B cell (primary cell): ENCODE results near the gene KIR2DL1. TPM values are rescaled to one million over a fixed set of nuclear protein-coding genes. Genes with fewer than 3 reads are reported as not detected.

Experiments used
- ATAC-seq: fragments of 200-7000 bp; cut with Tn5 transposase; one replicate; pipeline ENCODE4 v1.10.0; 2021; ENCODE audit warnings: low read depth, mild to moderate bottlenecking, moderate number of reproducible peaks, moderate library complexity
- CTCF ChIA-PET: fragments of 350-600 bp; sonication (Branson Sonifier 250); formaldehyde crosslinking; loops from one replicate; lab custom pipeline; 2021; ENCODE audit warnings: antibody characterized with exemption, inconsistent platforms; lab: Charles Lee
- POLR2A ChIA-PET: fragments of 350-600 bp; sonication (Branson Sonifier 250); formaldehyde crosslinking; loops from one replicate; lab custom pipeline; 2021; ENCODE audit warnings: antibody characterized with exemption; lab: Charles Lee
- DNase-seq: peaks from one replicate; pipeline ENCODE4 v3.0.0; 2013
- H2AFZ ChIP-seq: 2 replicates; pipeline ENCODE4 v1.6.1; 2012; ENCODE audit warnings: mild to moderate bottlenecking, low read depth, low read length; ENCODE audit not compliant: insufficient read depth, poor library complexity, severe bottlenecking
- H3K27ac ChIP-seq, 2 donors: 1 replicate in 1 of 2; 2 replicates in 1 of 2; pipeline ENCODE4 v1.5.1; 2012 to 2013; ENCODE audit warnings: low read length in 2 of 2, mild to moderate bottlenecking in 2 of 2, moderate library complexity in 1 of 2
- H3K27me3 ChIP-seq, 4 experiments: fragments of 200-600 bp in 1 of 4; sonication (generic) in 1 of 4; replicated peaks in 1 of 4; 1 replicate in 2 of 4; 2 replicates in 2 of 4; pipeline versions ENCODE4 v1.6.1 to v1.7.0; 2013 to 2016; ENCODE audit warnings: low read length in 3 of 4, mild to moderate bottlenecking in 2 of 4, mixed read lengths in 1 of 4, moderate library complexity in 1 of 4; ENCODE audit not compliant: insufficient read depth in 4 of 4, control insufficient read depth in 3 of 4; ENCODE audit errors: control extremely low read depth in 1 of 4
- H3K36me3 ChIP-seq, 2 experiments: replicated peaks in 1 of 2; 1 replicate in 1 of 2; 2 replicates in 1 of 2; pipeline versions ENCODE4 v1.6.1 to v1.7.1; 2013; ENCODE audit warnings: low read length in 1 of 2; ENCODE audit not compliant: insufficient read depth in 2 of 2, control insufficient read depth in 1 of 2; ENCODE audit errors: control extremely low read depth in 1 of 2, extremely low read depth in 1 of 2
- H3K4me1 ChIP-seq, 2 donors: fragments of 200-600 bp in 1 of 2; sonication (generic) in 1 of 2; 1 replicate in 1 of 2; 2 replicates in 1 of 2; pipeline versions ENCODE4 v1.5.1 to v1.6.1; 2013 to 2017; ENCODE audit warnings: low read length in 2 of 2; ENCODE audit not compliant: control insufficient read depth in 2 of 2, insufficient read depth in 2 of 2
- H3K4me2 ChIP-seq: replicated peaks from 2 replicates; pipeline ENCODE3; 2012; ENCODE audit warnings: mild to moderate bottlenecking, low read depth, low read length; ENCODE audit not compliant: poor library complexity, severe bottlenecking
- H3K4me3 ChIP-seq, 5 experiments: fragments of 200-600 bp in 1 of 5; sonication (generic) in 1 of 5; 1 replicate in 3 of 5; 2 replicates in 2 of 5; pipeline versions ENCODE4 v1.5.1 to v1.7.0; 2011 to 2016; ENCODE audit warnings: low read length in 4 of 5, mild to moderate bottlenecking in 4 of 5, low read depth in 2 of 5, control low read depth in 1 of 5, moderate library complexity in 1 of 5; ENCODE audit not compliant: insufficient read depth in 1 of 5; ENCODE audit errors: control extremely low read depth in 1 of 5, extremely low read depth in 1 of 5
- H3K79me2 ChIP-seq: fragments of 200-600 bp; sonication (generic); one replicate; pipeline ENCODE4 v1.6.0; 2016; ENCODE audit warnings: low read length; ENCODE audit not compliant: control insufficient read depth, insufficient read depth
- H3K9ac ChIP-seq: fragments of 200-600 bp; sonication (generic); 2 replicates; pipeline ENCODE4 v1.6.1; 2017; ENCODE audit warnings: mild to moderate bottlenecking, low read length, moderate library complexity
- H3K9me3 ChIP-seq, 3 donors: one replicate each; pipeline versions ENCODE4 v1.6.1 to v1.7.1; 2013; ENCODE audit warnings: low read length in 2 of 3; ENCODE audit not compliant: control insufficient read depth in 2 of 3, insufficient read depth in 1 of 3; ENCODE audit errors: control extremely low read depth in 1 of 3
- H4K20me1 ChIP-seq: 2 replicates; pipeline ENCODE4 v1.6.0; 2012; ENCODE audit warnings: mild to moderate bottlenecking, low read length; ENCODE audit not compliant: insufficient read depth, control insufficient read depth, poor library complexity, severe bottlenecking
- H3K27ac Mint-ChIP-seq: one replicate; pipeline ENCODE4 v1.8.0; 2021; ENCODE audit warnings: mixed read lengths
- H3K27me3 Mint-ChIP-seq: one replicate; pipeline ENCODE4 v1.8.0; 2021; ENCODE audit warnings: mixed read lengths
- H3K4me1 Mint-ChIP-seq: one replicate; pipeline ENCODE4 v1.8.0; 2021; ENCODE audit warnings: mixed read lengths
- H3K4me3 Mint-ChIP-seq: one replicate; pipeline ENCODE4 v1.8.0; 2021; ENCODE audit warnings: mixed read lengths
- H3K9me3 Mint-ChIP-seq: one replicate; pipeline ENCODE4 v1.8.0; 2022; ENCODE audit warnings: mixed read lengths; ENCODE audit not compliant: insufficient read depth
- EZH2 ChIP-seq: IDR thresholded peaks from 2 replicates; pipeline ENCODE4 v1.6.1; 2012; ENCODE audit warnings: borderline replicate concordance, low read depth, mild to moderate bottlenecking, moderate library complexity, low read length; ENCODE audit not compliant: insufficient read depth, poor library complexity, severe bottlenecking
- WGBS: methylation state at CpG from one replicate; pipeline ENCODE4 v1.1.5; 2013; ENCODE audit warnings: missing lambda C conversion rate; ENCODE audit not compliant: insufficient coverage; 5-methylcytosine and 5-hydroxymethylcytosine counted together
- intact Hi-C: fragments of 100-400 bp; cut with micrococcal nuclease; formaldehyde crosslinking; loops from one replicate; pipeline ENCODE4 v1.10.0; 2022
- polyA plus RNA-seq: library from polyadenylated mRNA; depleted of rRNA; stranded (reverse); fragments of >200 nt; gene quantifications from 2 replicates; pipeline ENCODE4 v1.2.3, GENCODE V29; 2012
- total RNA-seq, 2 donors: library from RNA; stranded (reverse); fragments of 120-200 nt in 1 of 2; gene quantifications; 1 replicate in 1 of 2; 2 replicates in 1 of 2; pipeline versions ENCODE4 v1.2.3 to v1.2.4, GENCODE V29; 2013 to 2022
- TF ChIP-seq, protein P1 (sequence below): fragments of 200-600 bp; IDR thresholded peaks from one replicate; pipeline ENCODE4 v1.8.0; 2022; ENCODE audit warnings: antibody characterized with exemption, mild to moderate bottlenecking

The KIR2DL1 gene
- total and polyA plus RNA-seq, 2 donors (not counting 1 experiment from before 2014, with no cell fraction given), result 0.04 TPM; not detected in 1

DNA sequence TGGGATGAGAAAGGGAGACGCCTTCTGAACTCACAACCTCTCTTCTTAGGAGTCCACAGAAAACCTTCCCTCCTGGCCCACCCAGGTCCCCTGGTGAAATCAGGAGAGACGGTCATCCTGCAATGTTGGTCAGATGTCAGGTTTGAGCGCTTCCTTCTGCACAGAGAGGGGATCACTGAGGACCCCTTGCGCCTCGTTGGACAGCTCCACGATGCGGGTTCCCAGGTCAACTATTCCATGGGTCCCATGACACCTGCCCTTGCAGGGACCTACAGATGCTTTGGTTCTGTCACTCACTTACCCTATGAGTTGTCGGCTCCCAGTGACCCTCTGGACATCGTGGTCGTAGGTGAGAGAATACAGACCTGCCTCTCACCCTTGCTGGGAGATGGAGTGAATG is 42.0 kb upstream of the KIR2DL1 start:
- no peaks in the 10 kb centered on the region for H3K79me2 ChIP-seq
- ChIA-PET POLR2A (no interaction called here), CTCF (no interaction called here)
- intact Hi-C loops, result no loop called here
- H3K4me1 ChIP-seq, result no peaks in the 10 kb centered on the region
- no peaks in the 10 kb centered on the region for H3K36me3 ChIP-seq
- H3K27me3 ChIP-seq, result no peaks in the 10 kb centered on the region
- DNase-seq (no peak), ATAC-seq (no peak)
- H3K4me3 Mint-ChIP-seq, result no peak overlapping the region
- H3K27ac ChIP-seq, result no peak overlapping the region
- 82% methylated on average over 7 of the region's 10 CpGs for WGBS
- no peak overlapping the region for H3K27ac Mint-ChIP-seq
- no peak overlapping the region for H3K4me3 ChIP-seq
- H3K9me3 ChIP-seq, result peaks cover 0 to 10% (median under 1%) of the 10 kb centered on the region in 3 donors
- no peaks in the 10 kb centered on the region for H3K9me3 Mint-ChIP-seq
- TF ChIP-seq, protein P1, sequence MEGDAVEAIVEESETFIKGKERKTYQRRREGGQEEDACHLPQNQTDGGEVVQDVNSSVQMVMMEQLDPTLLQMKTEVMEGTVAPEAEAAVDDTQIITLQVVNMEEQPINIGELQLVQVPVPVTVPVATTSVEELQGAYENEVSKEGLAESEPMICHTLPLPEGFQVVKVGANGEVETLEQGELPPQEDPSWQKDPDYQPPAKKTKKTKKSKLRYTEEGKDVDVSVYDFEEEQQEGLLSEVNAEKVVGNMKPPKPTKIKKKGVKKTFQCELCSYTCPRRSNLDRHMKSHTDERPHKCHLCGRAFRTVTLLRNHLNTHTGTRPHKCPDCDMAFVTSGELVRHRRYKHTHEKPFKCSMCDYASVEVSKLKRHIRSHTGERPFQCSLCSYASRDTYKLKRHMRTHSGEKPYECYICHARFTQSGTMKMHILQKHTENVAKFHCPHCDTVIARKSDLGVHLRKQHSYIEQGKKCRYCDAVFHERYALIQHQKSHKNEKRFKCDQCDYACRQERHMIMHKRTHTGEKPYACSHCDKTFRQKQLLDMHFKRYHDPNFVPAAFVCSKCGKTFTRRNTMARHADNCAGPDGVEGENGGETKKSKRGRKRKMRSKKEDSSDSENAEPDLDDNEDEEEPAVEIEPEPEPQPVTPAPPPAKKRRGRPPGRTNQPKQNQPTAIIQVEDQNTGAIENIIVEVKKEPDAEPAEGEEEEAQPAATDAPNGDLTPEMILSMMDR, result no peak
- TF ChIP-seq EZH2, result no peak
- peaks cover 24% of the 10 kb centered on the region for H3K27me3 Mint-ChIP-seq
- no peak overlapping the region for H3K9ac ChIP-seq
- no peaks in the 10 kb centered on the region for H3K4me1 Mint-ChIP-seq
- H2AFZ ChIP-seq, result no peak overlapping the region
- no peak overlapping the region for H3K4me2 ChIP-seq
- no peaks in the 10 kb centered on the region for H4K20me1 ChIP-seq

DNA sequence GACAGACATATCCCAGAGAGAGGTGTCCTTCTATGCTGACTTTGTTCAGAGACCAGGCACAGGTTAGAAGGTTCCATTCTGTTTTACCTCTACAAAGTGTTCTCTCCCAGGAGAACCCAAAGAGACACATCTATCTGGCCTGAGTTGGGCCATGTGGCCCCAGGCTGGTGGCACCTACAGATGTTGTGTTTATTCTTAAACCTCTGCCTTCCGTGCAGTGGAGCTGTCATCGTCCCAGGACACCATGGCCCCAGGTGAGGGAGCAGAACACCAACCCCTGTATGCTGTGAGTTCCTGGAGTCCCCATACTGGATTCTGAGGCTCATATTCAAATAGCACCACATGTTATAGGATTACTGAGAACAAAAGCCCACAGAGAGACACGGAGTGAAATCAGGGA is 41.4 kb upstream of the KIR2DL1 start:
- no peaks in the 10 kb centered on the region for H4K20me1 ChIP-seq
- Mint-ChIP-seq H3K9me3 (no peaks in the 10 kb centered on the region), H3K4me1 (no peaks in the 10 kb centered on the region), H3K27ac (no peak overlapping the region), H3K4me3 (no peak overlapping the region), H3K27me3 (peaks cover 28% of the 10 kb centered on the region)
- H3K27me3 ChIP-seq, result no peaks in the 10 kb centered on the region
- DNase-seq (no peak), ATAC-seq (no peak)
- no peak overlapping the region for H2AFZ ChIP-seq
- H3K9ac ChIP-seq, result no peak overlapping the region
- CTCF ChIA-PET, result no interaction called here
- TF ChIP-seq EZH2, result no peak
- TF ChIP-seq, protein P1, result no peak
- POLR2A ChIA-PET, result no interaction called here
- intact Hi-C loops, result no loop called here
- H3K4me2 ChIP-seq, result no peak overlapping the region
- peaks cover 0 to 10% (median 0%) of the 10 kb centered on the region in 3 donors for H3K9me3 ChIP-seq
- no peaks in the 10 kb centered on the region for H3K79me2 ChIP-seq
- 88% methylated on average over 2 of the region's 3 CpGs for WGBS
- no peak overlapping the region for H3K27ac ChIP-seq
- no peaks in the 10 kb centered on the region for H3K4me1 ChIP-seq
- no peaks in the 10 kb centered on the region for H3K36me3 ChIP-seq
- no peak overlapping the region for H3K4me3 ChIP-seq
